Ishikawa (cell line): ENCODE results near the gene CNNM3.

ENCODE experiments used
- CEBPB ChIP-seq: IDR thresholded peaks from 2 replicates; pipeline ENCODE4 v1.6.1; 2012
- CREB1 ChIP-seq: IDR thresholded peaks from 2 replicates; pipeline ENCODE4 v1.6.1; 2012; ENCODE audit warnings: low read depth
- EGR1 ChIP-seq: IDR thresholded peaks from 2 replicates; pipeline ENCODE4 v1.6.1; 2012
- EP300 ChIP-seq: IDR thresholded peaks from 2 replicates; pipeline ENCODE4 v1.6.1; 2012; ENCODE audit warnings: borderline replicate concordance
- FOXM1 ChIP-seq: IDR thresholded peaks from 2 replicates; pipeline ENCODE4 v1.6.1; 2012; ENCODE audit warnings: low read depth, borderline replicate concordance
- NFIC ChIP-seq: IDR thresholded peaks from 2 replicates; pipeline ENCODE4 v1.6.1; 2012
- RAD21 ChIP-seq: IDR thresholded peaks from 2 replicates; pipeline ENCODE4 v1.6.1; 2012; ENCODE audit warnings: low read depth
- REST ChIP-seq: IDR thresholded peaks from 2 replicates; pipeline ENCODE4 v1.6.1; 2012; ENCODE audit warnings: low read depth, mild to moderate bottlenecking
- TAF1 ChIP-seq: IDR thresholded peaks from 2 replicates; pipeline ENCODE4 v1.6.1; 2012; ENCODE audit warnings: low read depth, mild to moderate bottlenecking
- TCF12 ChIP-seq: IDR thresholded peaks from 2 replicates; pipeline ENCODE4 v1.6.1; 2012; ENCODE audit warnings: low read depth
- YY1 ChIP-seq: IDR thresholded peaks from 2 replicates; pipeline ENCODE4 v1.6.1; 2012; ENCODE audit warnings: low read depth
- ZBTB7A ChIP-seq: IDR thresholded peaks from 2 replicates; pipeline ENCODE4 v1.6.1; 2012; ENCODE audit warnings: low read depth
- TF ChIP-seq, protein P1 (sequence below): IDR thresholded peaks from 2 replicates; pipeline ENCODE4 v1.6.1; 2012
- TF ChIP-seq, protein P2 (sequence below): IDR thresholded peaks from 2 replicates; pipeline ENCODE4 v1.6.1; 2012

DNA sequence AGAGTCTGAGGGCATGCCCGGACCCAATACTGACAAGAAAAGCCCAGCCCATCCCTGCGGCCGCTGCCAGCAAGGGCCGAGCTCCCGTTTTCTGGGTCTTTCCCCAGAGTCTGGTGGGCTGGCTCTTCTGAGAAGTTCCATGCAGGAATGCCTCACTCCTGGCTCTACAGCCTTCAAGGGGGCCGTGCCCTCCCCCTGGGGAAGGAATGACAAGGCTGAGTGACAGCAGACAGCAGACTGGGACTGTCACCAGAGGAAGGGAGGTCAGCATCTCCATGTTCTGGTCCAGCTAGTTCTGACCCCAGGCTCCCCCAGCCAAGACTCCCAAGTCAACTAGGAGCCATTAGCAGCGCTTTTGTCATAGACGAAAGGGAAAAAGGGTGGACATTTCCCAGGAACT lies 66.8 kb downstream of the CNNM3 start:
- TF ChIP-seq EP300 (no peak), NFIC (no peak), REST (no peak), FOXM1 (no peak), RAD21 (no peak), CEBPB (no peak), YY1 (no peak), TAF1 (no peak), ZBTB7A (no peak), CREB1 (no peak), TCF12 (no peak), EGR1 (no peak)
- TF ChIP-seq, protein P1, sequence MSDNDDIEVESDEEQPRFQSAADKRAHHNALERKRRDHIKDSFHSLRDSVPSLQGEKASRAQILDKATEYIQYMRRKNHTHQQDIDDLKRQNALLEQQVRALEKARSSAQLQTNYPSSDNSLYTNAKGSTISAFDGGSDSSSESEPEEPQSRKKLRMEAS: no peak
- TF ChIP-seq, protein P2, sequence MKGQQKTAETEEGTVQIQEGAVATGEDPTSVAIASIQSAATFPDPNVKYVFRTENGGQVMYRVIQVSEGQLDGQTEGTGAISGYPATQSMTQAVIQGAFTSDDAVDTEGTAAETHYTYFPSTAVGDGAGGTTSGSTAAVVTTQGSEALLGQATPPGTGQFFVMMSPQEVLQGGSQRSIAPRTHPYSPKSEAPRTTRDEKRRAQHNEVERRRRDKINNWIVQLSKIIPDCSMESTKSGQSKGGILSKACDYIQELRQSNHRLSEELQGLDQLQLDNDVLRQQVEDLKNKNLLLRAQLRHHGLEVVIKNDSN: no peak
